Body of pancreas (tissue), 4 donors: Measurements from ENCODE around the gene HDHD3. TPM values are rescaled to one million over a fixed set of nuclear protein-coding genes. Genes with fewer than 3 reads are reported as not detected.

Experiments
- ATAC-seq: fragments of 150-250 bp; one replicate; pipeline ENCODE4 v1.9.1; 2016
- DNase-seq, 4 donors: peaks; one replicate each; pipeline ENCODE4 v3.0.0-alpha.2; 2019
- H3K27ac ChIP-seq, 4 donors: fragments of 200-600 bp; sonication (generic); 1 replicate in 3 of 4; 2 replicates in 1 of 4; pipeline versions ENCODE4 v1.5.1 to v1.6.1; 2016 to 2019; ENCODE audit warnings: mild to moderate bottlenecking in 1 of 4, mixed read lengths in 1 of 4, moderate library complexity in 1 of 4
- H3K27me3 ChIP-seq, 2 donors: fragments of 200-600 bp; sonication (generic); one replicate each; pipeline ENCODE4 v1.6.0; 2016; ENCODE audit warnings: mild to moderate bottlenecking in 1 of 2
- H3K36me3 ChIP-seq, 2 donors: fragments of 200-600 bp; sonication (generic); replicated peaks in 1 of 2; 2 replicates each; pipeline ENCODE4 v1.5.1; 2016; ENCODE audit warnings: low read depth in 2 of 2; ENCODE audit not compliant: insufficient read depth in 1 of 2
- H3K4me1 ChIP-seq: fragments of 200-600 bp; sonication (generic); one replicate; pipeline ENCODE4 v1.6.0; 2016
- H3K4me3 ChIP-seq, 2 donors: fragments of 200-600 bp; sonication (generic); 1 replicate in 1 of 2; 2 replicates in 1 of 2; pipeline ENCODE4 v1.5.1; 2016 to 2019
- H3K9me3 ChIP-seq, 3 donors: fragments of 200-600 bp; sonication (generic); 1 replicate in 2 of 3; 2 replicates in 1 of 3; pipeline ENCODE4 v1.5.1; 2016
- POLR2A ChIP-seq, 3 donors: fragments of 450-650 bp; IDR thresholded peaks; one replicate each; pipeline ENCODE4 v1.6.1; 2016; ENCODE audit warnings: antibody characterized with exemption in 3 of 3, mild to moderate bottlenecking in 2 of 3
- WGBS, 2 donors: methylation state at CpG; one replicate each; pipeline ENCODE4 v1.1.5; 2017; 5-methylcytosine and 5-hydroxymethylcytosine counted together
- intact Hi-C: fragments of 100-400 bp; cut with DNase I; formaldehyde crosslinking; loops from one replicate; pipeline ENCODE4 v1.15.1; 2023
- total RNA-seq, 2 donors: library from RNA; depleted of rRNA; stranded (reverse); fragments of >200 nt; gene quantifications; one replicate each; pipeline ENCODE4 v1.1.0, GENCODE V29; 2016
- TF ChIP-seq, protein P1 (sequence below), 7 experiments: fragments of 450-650 bp in 4 of 7; fragments of 200-600 bp in 3 of 7; sonication (generic) in 3 of 7; IDR thresholded peaks; one replicate each; pipeline ENCODE4 v1.5.1; 2016 to 2019; ENCODE audit warnings: antibody characterized with exemption in 7 of 7

HDHD3 gene
- total RNA-seq, 2 donors from 2014 or later, result 38.9 to 51.9 TPM

DNA sequence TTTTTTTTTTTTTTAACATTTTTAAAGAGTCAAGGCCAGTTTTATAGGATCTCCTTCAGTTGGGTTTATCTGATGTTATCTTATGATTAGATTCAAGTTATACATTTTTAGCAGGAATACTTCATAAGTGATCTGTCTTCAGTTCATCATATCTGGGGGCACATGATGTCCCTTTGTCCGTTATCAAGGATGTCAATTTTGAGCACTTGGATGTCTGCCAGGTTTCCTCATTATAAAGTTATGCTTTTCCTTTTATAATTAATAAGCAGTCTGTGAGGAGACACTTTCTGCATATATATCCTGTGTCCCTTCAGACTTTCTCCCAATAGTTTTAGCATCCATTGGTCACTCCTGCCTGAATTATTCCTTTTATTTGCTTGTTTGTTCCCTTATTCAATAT lies 11.8 kb downstream of the HDHD3 start:
- 34 to 68% methylated on average over 1 of the region's 1 CpG for WGBS, 2 donors
- H3K36me3 ChIP-seq, result no peaks in the 10 kb centered on the region
- TF ChIP-seq, protein P1, sequence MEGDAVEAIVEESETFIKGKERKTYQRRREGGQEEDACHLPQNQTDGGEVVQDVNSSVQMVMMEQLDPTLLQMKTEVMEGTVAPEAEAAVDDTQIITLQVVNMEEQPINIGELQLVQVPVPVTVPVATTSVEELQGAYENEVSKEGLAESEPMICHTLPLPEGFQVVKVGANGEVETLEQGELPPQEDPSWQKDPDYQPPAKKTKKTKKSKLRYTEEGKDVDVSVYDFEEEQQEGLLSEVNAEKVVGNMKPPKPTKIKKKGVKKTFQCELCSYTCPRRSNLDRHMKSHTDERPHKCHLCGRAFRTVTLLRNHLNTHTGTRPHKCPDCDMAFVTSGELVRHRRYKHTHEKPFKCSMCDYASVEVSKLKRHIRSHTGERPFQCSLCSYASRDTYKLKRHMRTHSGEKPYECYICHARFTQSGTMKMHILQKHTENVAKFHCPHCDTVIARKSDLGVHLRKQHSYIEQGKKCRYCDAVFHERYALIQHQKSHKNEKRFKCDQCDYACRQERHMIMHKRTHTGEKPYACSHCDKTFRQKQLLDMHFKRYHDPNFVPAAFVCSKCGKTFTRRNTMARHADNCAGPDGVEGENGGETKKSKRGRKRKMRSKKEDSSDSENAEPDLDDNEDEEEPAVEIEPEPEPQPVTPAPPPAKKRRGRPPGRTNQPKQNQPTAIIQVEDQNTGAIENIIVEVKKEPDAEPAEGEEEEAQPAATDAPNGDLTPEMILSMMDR (IDR thresholded peaks at IDR 0.05), result no peak
- TF ChIP-seq POLR2A (IDR thresholded peaks at IDR 0.05), result no peak

DNA sequence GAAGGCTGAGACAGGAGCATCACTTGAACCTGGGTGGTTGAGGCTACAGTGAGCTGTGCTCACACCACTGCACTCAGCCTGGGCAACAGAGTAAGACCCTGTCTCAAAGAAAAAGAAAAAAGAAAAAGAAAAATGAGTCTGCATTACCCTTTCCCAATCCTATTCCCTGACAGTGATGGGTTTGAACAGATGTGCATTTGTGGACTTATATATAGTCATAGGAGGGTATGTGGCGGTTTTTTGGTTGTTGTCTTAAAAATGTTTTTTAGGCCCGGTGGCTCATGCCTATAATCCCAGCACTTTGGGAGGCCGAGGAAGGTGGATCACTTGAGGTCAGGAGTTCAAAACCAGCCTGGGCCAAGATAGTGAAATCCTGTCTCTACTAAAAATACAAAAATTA lies 13.4 kb downstream of the HDHD3 start:
- intact Hi-C loops, result no loop called here

More for the DNA sequence above, 11.8 kb downstream of the HDHD3 start:
- DNase-seq (no peak), ATAC-seq (no peak)
- intact Hi-C loops, result no loop called here
- no peak overlapping the region for H3K27ac ChIP-seq
- no peaks in the 10 kb centered on the region for H3K27me3 ChIP-seq
- no peaks in the 10 kb centered on the region for H3K9me3 ChIP-seq
- no peak overlapping the region for H3K4me3 ChIP-seq
- peaks cover 15% of the 10 kb centered on the region for H3K4me1 ChIP-seq

GRCh38 chr9:113361304-113362018 lies 15.3 kb downstream of the HDHD3 start:
- intact Hi-C loops, result no loop called here
- WGBS, 2 donors, result 73 to 81% methylated on average over 7 of the region's 7 CpGs

More for the DNA sequence above, 13.4 kb downstream of the HDHD3 start:
- Histone ChIP-seq H3K27ac (no peak overlapping the region), H3K36me3 (no peaks in the 10 kb centered on the region), H3K4me3 (no peak overlapping the region), H3K4me1 (peaks cover 7% of the 10 kb centered on the region), H3K9me3 (no peaks in the 10 kb centered on the region), H3K27me3 (no peaks in the 10 kb centered on the region)
- WGBS, 2 donors, result 69 to 96% methylated on average over 3 of the region's 3 CpGs
- ATAC-seq (no peak), DNase-seq (no peak)
- TF ChIP-seq, protein P1 (IDR thresholded peaks at IDR 0.05), result no peak
- TF ChIP-seq POLR2A (IDR thresholded peaks at IDR 0.05), result no peak

DNA sequence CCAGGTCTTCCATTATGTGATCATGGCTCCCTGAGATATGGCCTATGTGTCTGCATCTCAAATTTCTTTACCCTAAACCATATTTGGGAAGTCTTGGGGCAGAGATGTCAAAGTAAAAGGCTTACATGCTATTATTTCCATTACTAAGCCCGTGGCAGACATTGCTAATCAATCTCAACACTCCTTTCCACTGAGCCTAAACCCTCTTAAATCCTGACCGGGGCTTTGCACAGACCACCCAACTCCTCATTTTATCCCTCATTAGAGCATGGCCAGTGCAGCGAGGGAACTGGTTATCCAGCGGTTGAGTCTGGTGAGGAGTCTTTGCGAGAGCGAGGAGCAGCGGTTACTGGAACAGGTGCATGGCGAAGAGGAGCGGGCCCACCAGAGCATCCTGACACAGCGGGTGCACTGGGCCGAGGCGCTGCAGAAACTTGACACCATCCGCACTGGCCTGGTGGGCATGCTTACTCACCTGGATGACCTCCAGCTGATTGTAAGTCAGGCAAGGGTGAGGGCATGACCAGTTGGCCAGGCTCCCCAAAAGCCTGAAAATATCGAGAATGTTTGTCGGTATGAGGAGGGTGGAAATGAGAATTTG lies 16.4 kb downstream of the HDHD3 start:
- DNase-seq (no peak), ATAC-seq (no peak)
- no peak overlapping the region for H3K27ac ChIP-seq
- no peak for TF ChIP-seq POLR2A (IDR thresholded peaks at IDR 0.05)
- TF ChIP-seq, protein P1 (IDR thresholded peaks at IDR 0.05), result no peak
- intact Hi-C loops, result no loop called here
- H3K36me3 ChIP-seq, result no peaks in the 10 kb centered on the region
- H3K4me3 ChIP-seq, result no peak overlapping the region
- no peaks in the 10 kb centered on the region for H3K27me3 ChIP-seq
- no peaks in the 10 kb centered on the region for H3K9me3 ChIP-seq
- WGBS, 2 donors, result 86 to 90% methylated on average over 15 of the region's 15 CpGs
- H3K4me1 ChIP-seq, result peaks cover 13% of the 10 kb centered on the region

More at GRCh38 chr9:113361304-113362018, 15.3 kb downstream of the HDHD3 start:
- TF ChIP-seq, protein P1 (IDR thresholded peaks at IDR 0.05), result no peak
- no peak for TF ChIP-seq POLR2A (IDR thresholded peaks at IDR 0.05)
- H3K36me3 ChIP-seq, result no peaks in the 10 kb centered on the region
- no peak overlapping the region for H3K27ac ChIP-seq
- no peaks in the 10 kb centered on the region for H3K9me3 ChIP-seq
- no peak for ATAC-seq
- no peak for DNase-seq
- H3K4me3 ChIP-seq, result no peak overlapping the region
- no peaks in the 10 kb centered on the region for H3K27me3 ChIP-seq
- peaks cover 13% of the 10 kb centered on the region for H3K4me1 ChIP-seq
